K562 (cell line): Measurements from ENCODE around the gene CARM1. TPM values are rescaled to one million over a fixed set of nuclear protein-coding genes. Genes with fewer than 3 reads are reported as not detected.

Experiments
- ATAC-seq: fragments of 200-7000 bp; cut with Tn5 transposase; 3 replicates; pipeline ENCODE4 v1.9.1; 2020; ENCODE audit warnings: moderate library complexity
- BruUV-seq: library from RNA; stranded (reverse); fragments of 400-500 nt; replicated peaks from 2 replicates; lab custom pipeline; 2021; lab: Mats Ljungman, UMichigan
- CTCF ChIA-PET: fragments of 300-600 bp; formaldehyde crosslinking; extraction: SDS; loops from one replicate; lab custom pipeline; 2021; ENCODE audit warnings: low intra/inter-chr PET ratio; lab: Yijun Ruan, JAX
- POLR2A ChIA-PET: fragments of 300-600, 350-650 bp; sonication (Branson Sonifier 250); formaldehyde crosslinking; extraction: SDS; loops from one replicate; lab custom pipeline; 2021; ENCODE audit warnings: antibody characterized with exemption, inconsistent platforms; lab: Yijun Ruan, JAX
- DNase-seq, 4 experiments: peaks; one replicate each; pipeline versions ENCODE4 v3.0.0 to v3.0.0-alpha.2; 2011 to 2018; ENCODE audit warnings: low spot score in 3 of 4, mixed read lengths in 3 of 4; ENCODE audit errors: extremely low read depth in 1 of 4
- FAIRE-seq: peaks from 2 replicates; lab custom pipeline; 2011; peaks lifted over from hg19 to GRCh38; lab: Jason Lieb, UNC
- H2AFZ ChIP-seq: 2 replicates; pipeline ENCODE4 v1.6.0; 2011; ENCODE audit warnings: low read depth, low read length, control low read depth, inconsistent platforms
- H3K27ac ChIP-seq: fragments of 200-600 bp; 3 replicates; pipeline ENCODE4 v1.8.0; 2011; ENCODE audit warnings: low read depth, mild to moderate bottlenecking, control low read depth, inconsistent platforms, low read length, moderate library complexity, mixed read lengths; ENCODE audit errors: extremely low read depth
- H3K27me3 ChIP-seq, 2 experiments: fragments of 300-600 bp in 1 of 2; 2 replicates in 1 of 2; 3 replicates in 1 of 2; pipeline versions ENCODE4 v1.6.0 to v1.8.0; 2011; ENCODE audit warnings: inconsistent platforms in 2 of 2, low read length in 2 of 2, mild to moderate bottlenecking in 1 of 2, mixed read lengths in 1 of 2, moderate library complexity in 1 of 2; ENCODE audit not compliant: control insufficient read depth in 2 of 2, insufficient read depth in 2 of 2
- H3K36me3 ChIP-seq: fragments of 300-600 bp; 3 replicates; pipeline ENCODE4 v1.8.0; 2011; ENCODE audit warnings: mild to moderate bottlenecking, low read length, inconsistent platforms; ENCODE audit not compliant: control insufficient read depth, insufficient read depth
- H3K4me1 ChIP-seq, 2 experiments: fragments of 200-600 bp in 1 of 2; replicated peaks in 1 of 2; 2 replicates in 1 of 2; 3 replicates in 1 of 2; pipeline versions ENCODE4 v1.5.1 to v1.8.0; 2011; ENCODE audit warnings: inconsistent platforms in 2 of 2, low read length in 2 of 2, mild to moderate bottlenecking in 1 of 2, mixed read lengths in 1 of 2, moderate library complexity in 1 of 2; ENCODE audit not compliant: control insufficient read depth in 2 of 2, insufficient read depth in 2 of 2
- H3K4me2 ChIP-seq: 2 replicates; pipeline ENCODE4 v1.6.1; 2011; ENCODE audit warnings: low read length, control low read depth, inconsistent platforms, mixed read lengths; ENCODE audit not compliant: insufficient read depth
- H3K4me3 ChIP-seq: fragments of 200-600 bp; sonication (generic), shearing (Covaris generic); 2 replicates; pipeline ENCODE4 v1.5.1; 2016; ENCODE audit warnings: control low read depth, inconsistent platforms
- H3K79me2 ChIP-seq: fragments of 200-600 bp; 3 replicates; pipeline ENCODE4 v1.8.0; 2011; ENCODE audit warnings: low read length, inconsistent platforms; ENCODE audit not compliant: control insufficient read depth, insufficient read depth
- H3K9ac ChIP-seq, 2 experiments: 2 replicates each; pipeline versions ENCODE4 v1.6.0 to v1.6.1; 2011; ENCODE audit warnings: low read depth in 2 of 2, low read length in 2 of 2, control low read depth in 1 of 2, inconsistent platforms in 1 of 2, mild to moderate bottlenecking in 1 of 2, mixed read lengths in 1 of 2; ENCODE audit not compliant: insufficient read depth in 1 of 2
- H3K9me1 ChIP-seq: one replicate; pipeline ENCODE4 v1.6.0; 2011; ENCODE audit warnings: inconsistent platforms, mild to moderate bottlenecking, low read length, moderate library complexity; ENCODE audit not compliant: control insufficient read depth, insufficient read depth
- H3K9me3 ChIP-seq: replicated peaks from 2 replicates; pipeline ENCODE4 v1.5.1; 2011; ENCODE audit warnings: low read depth, low read length, inconsistent platforms; ENCODE audit not compliant: control insufficient read depth, insufficient read depth
- H4K20me1 ChIP-seq: replicated peaks from 2 replicates; pipeline ENCODE4 v1.6.1; 2011; ENCODE audit warnings: low read length, inconsistent platforms, mixed read lengths; ENCODE audit not compliant: control insufficient read depth, insufficient read depth
- CBX1 ChIP-seq: sonication (generic); IDR thresholded peaks from 2 replicates; pipeline ENCODE4 v1.6.1; 2016; ENCODE audit warnings: antibody characterized with exemption, low read depth, mild to moderate bottlenecking
- E4F1 ChIP-seq: fragments of 250-450 bp; sonication (Bioruptor Pico); IDR thresholded peaks from 2 replicates; pipeline ENCODE4 v1.5.0; 2021; ENCODE audit warnings: mild to moderate bottlenecking, borderline replicate concordance
- FOS ChIP-seq: IDR thresholded peaks from 3 replicates; pipeline ENCODE4 v1.6.1; 2011; ENCODE audit not compliant: insufficient read length; ENCODE audit errors: extremely low read depth
- KLF13 ChIP-seq: fragments of 450-650 bp; IDR thresholded peaks from 2 replicates; pipeline ENCODE4 v1.6.1; 2016; ENCODE audit warnings: missing genetic modification characterization, low read depth, mild to moderate bottlenecking, missing compliant biosample characterization, moderate library complexity, borderline replicate concordance
- PHTF2 ChIP-seq: fragments of 250-450 bp; sonication (Bioruptor Pico); IDR thresholded peaks from 2 replicates; pipeline ENCODE4 v1.5.0; 2021; ENCODE audit warnings: mild to moderate bottlenecking
- POLR3A ChIP-seq: IDR thresholded peaks from 2 replicates; pipeline ENCODE4 v1.6.1; 2011; ENCODE audit warnings: borderline replicate concordance, mild to moderate bottlenecking, moderate library complexity; ENCODE audit not compliant: insufficient read length, insufficient read depth; ENCODE audit errors: extremely low read depth
- TEAD4 ChIP-seq, 2 experiments: sonication (generic) in 1 of 2; formaldehyde crosslinking in 1 of 2; IDR thresholded peaks; 2 replicates each; pipeline versions ENCODE4 v1.6.1 to v1.8.0; 2012 to 2022; ENCODE audit warnings: borderline replicate concordance in 1 of 2, inconsistent platforms in 1 of 2, low read length in 1 of 2, mild to moderate bottlenecking in 1 of 2, missing genetic modification reagents in 1 of 2
- TRIM25 ChIP-seq: fragments of 450-650 bp; IDR thresholded peaks from 2 replicates; pipeline ENCODE4 v1.7.0; 2016; ENCODE audit warnings: borderline replicate concordance
- USF1 ChIP-seq: sonication (generic); formaldehyde crosslinking; IDR thresholded peaks from 2 replicates; pipeline ENCODE4 v1.9.0; 2022; ENCODE audit warnings: mild to moderate bottlenecking, missing genetic modification reagents
- ZBTB2 ChIP-seq: fragments of 450-650 bp; IDR thresholded peaks from 2 replicates; pipeline ENCODE4 v1.6.1; 2016; ENCODE audit warnings: antibody characterized with exemption
- ZFPM2 ChIP-seq: fragments of 250-450 bp; sonication (Bioruptor Pico); IDR thresholded peaks from 2 replicates; pipeline ENCODE4 v1.5.1; 2022; ENCODE audit warnings: mild to moderate bottlenecking
- ZNF121 ChIP-seq: sonication (generic); formaldehyde crosslinking; conservative IDR thresholded peaks from 2 replicates; pipeline ENCODE4 v1.8.0; 2022; ENCODE audit warnings: missing genetic modification reagents
- ZNF830 ChIP-seq: fragments of 250-450 bp; sonication (Bioruptor Pico); IDR thresholded peaks from 2 replicates; pipeline ENCODE4 v1.5.0; 2021; ENCODE audit warnings: mild to moderate bottlenecking
- WGBS: fragments of 100-300 bp; shearing (Covaris generic); methylation state at CpG from one replicate; pipeline ENCODE4 v1.1.6; 2016; ENCODE audit warnings: low coverage, mixed read lengths; ENCODE audit not compliant: insufficient coverage; ENCODE audit errors: missing lambda C conversion rate; 5-methylcytosine and 5-hydroxymethylcytosine counted together
- in situ Hi-C: fragments of 300-500 bp; cut with MboI; formaldehyde crosslinking; loops from 4 replicates; pipeline ENCODE4 v1.15.0; 2018; ENCODE audit warnings: inconsistent platforms, mixed read lengths
- intact Hi-C: fragments of 100-400 bp; cut with micrococcal nuclease; formaldehyde crosslinking; loops from 2 replicates; pipeline ENCODE4 v1.14.2; 2022
- polyA plus RNA-seq, 8 experiments: library from polyadenylated mRNA; depleted of rRNA in 4 of 8; stranded (reverse) in 5 of 8; unstranded in 3 of 8; fragments of >200 nt; fragmentation: Nextera tagmentation in 2 of 8; fragmentation: Illumina TruSeq in 1 of 8; extraction: Ambion mirVana in 2 of 8; extraction: Trizol in 1 of 8; gene quantifications; 2 replicates each; pipeline versions ENCODE4 v1.2.1 to v1.2.3, GENCODE V29; 2011 to 2014; ENCODE audit warnings: inconsistent platforms in 1 of 8, missing spikeins in 1 of 8
- total RNA-seq, 7 experiments: library from RNA; depleted of rRNA in 6 of 7; stranded (reverse); fragments of >200 nt in 6 of 7; fragmentation: Illumina TruSeq in 2 of 7; extraction: Trizol in 2 of 7; gene quantifications; 2 replicates each; pipeline versions ENCODE4 v1.2.1 to v1.2.3, GENCODE V29; 2011 to 2021; ENCODE audit warnings: low replicate concordance in 1 of 7

The CARM1 gene
- total and polyA plus RNA-seq, 9 of the 15 experiments (the other 6 are each of a cell fraction or from before 2014, with no cell fraction given) = 0.36 to 86.0 (median 29.7) TPM

GRCh38 chr19:10907925-10908324 lies 36.6 kb downstream of the CARM1 start (continued):
- TF ChIP-seq TRIM25 (no peak), ZNF830 (CRISPR knock-in tag) (no peak)
- TF ChIP-seq, all 486 proteins: peak for 0

- DNase-seq (no peak), ATAC-seq (no peak), FAIRE-seq (peak; percentile 57)
- peaks cover 0 to 22% of the 10 kb centered on the region in 2 experiments; a peak in 1 of 5 replicates for H3K4me1 ChIP-seq
- intact Hi-C loops (no loop called here), in situ Hi-C loops (no loop called here)
- no peaks in the 10 kb centered on the region for H3K9me1 ChIP-seq
- H2AFZ ChIP-seq = no peak overlapping the region
- 0 out of 2 replicates have a peak, but pooled peaks cover 4% of the 10 kb centered on the region for H4K20me1 ChIP-seq
- no peak overlapping the region for H3K9ac ChIP-seq
- no peaks in the 10 kb centered on the region for H3K27me3 ChIP-seq
- WGBS = 97% methylated on average over 17 of the region's 17 CpGs
- CTCF ChIA-PET = no interaction called here
- no peaks in the 10 kb centered on the region; the same call in 2 of the 3 replicates for H3K79me2 ChIP-seq
- no peaks in the 10 kb centered on the region for H3K9me3 ChIP-seq
- POLR2A ChIA-PET = interaction anchor here (1.7 kb wide), 1 partner anchor 11 kb away, joined by 6 read pairs; no protein-coding TSS in a partner anchor
- no peak overlapping the region for H3K27ac ChIP-seq
- H3K4me3 ChIP-seq = no peak overlapping the region
- H3K4me2 ChIP-seq = no peak overlapping the region
- H3K36me3 ChIP-seq = peaks cover 67% of the 10 kb centered on the region; the same call in 2 of the 3 replicates
- BruUV-seq = no TSS peak
- TF ChIP-seq PHTF2 (CRISPR knock-in tag) (no peak), TEAD4 (IDR thresholded peaks at IDR 0.05; ENCODE audit: low read length) (no peak), TEAD4 (CRISPR knock-in tag; IDR thresholded peaks at IDR 0.05; ENCODE audit: borderline replicate concordance) (no peak), ZFPM2 (no peak), KLF13 (tag) (no peak), POLR3A (no peak), E4F1 (CRISPR knock-in tag) (no peak), ZNF121 (0 out of 2 replicates have a peak, but pooled peaks have one; percentile 7), FOS (no peak), USF1 (0 out of 2 replicates have a peak, but pooled peaks have one; percentile 2), ZBTB2 (no peak), CBX1 (peak; percentile 95)
Observed at GRCh38 chr19:10908380-10908960, 37.1 kb downstream of the CARM1 start.
